Activated T-cell treated with anti-CD3 and anti-CD28 coated beads for 24 hours (primary cell): ENCODE data around the gene RTP2.
A peak's percentile ranks its signal among the peaks of the same experiment; 100 is the strongest.

Experiments
- DNase-seq: peaks from one replicate; pipeline ENCODE4 v3.0.0-alpha.2; 2020; ENCODE audit warnings: low read depth

RTP2 gene

GRCh38 chr3:187738331-187739093, 36.2 kb upstream of the RTP2 start:
- peak; percentile 66 for DNase-seq

GRCh38 chr3:187738071-187738330, 35.6 kb upstream of the RTP2 start:
- no peak for DNase-seq

GRCh38 chr3:187737368-187738070, 35.2 kb upstream of the RTP2 start:
- peak; percentile 41 for DNase-seq

- no peak for DNase-seq
Measured at GRCh38 chr3:187737006-187737367, 34.6 kb upstream of the RTP2 start.

GRCh38 chr3:187736418-187736871, 34.1 kb upstream of the RTP2 start:
- DNase-seq: no peak

- DNase-seq: no peak
Measured at GRCh38 chr3:187735837-187736236, 33.5 kb upstream of the RTP2 start.

- DNase-seq: no peak
Measured at GRCh38 chr3:187735383-187735782, 33.0 kb upstream of the RTP2 start.

- DNase-seq: no peak
Measured at GRCh38 chr3:187734841-187735240, 32.5 kb upstream of the RTP2 start.

GRCh38 chr3:187733371-187733770, 31.0 kb upstream of the RTP2 start:
- DNase-seq: no peak

- no peak for DNase-seq
Measured at GRCh38 chr3:187729598-187729997, 27.2 kb upstream of the RTP2 start.

GRCh38 chr3:187728940-187729583, 26.7 kb upstream of the RTP2 start:
- DNase-seq: no peak

GRCh38 chr3:187728248-187728647, 25.9 kb upstream of the RTP2 start:
- DNase-seq: no peak

GRCh38 chr3:187726564-187726963, 24.2 kb upstream of the RTP2 start:
- DNase-seq: no peak

GRCh38 chr3:187725653-187726370, 23.5 kb upstream of the RTP2 start:
- DNase-seq: no peak

GRCh38 chr3:187725224-187725623, 22.9 kb upstream of the RTP2 start:
- DNase-seq: no peak

GRCh38 chr3:187722206-187722612, 19.9 kb upstream of the RTP2 start:
- no peak for DNase-seq

- DNase-seq: no peak
Measured at GRCh38 chr3:187721055-187721454, 18.7 kb upstream of the RTP2 start.

GRCh38 chr3:187720337-187720670, 17.9 kb upstream of the RTP2 start:
- DNase-seq: no peak

- DNase-seq: no peak
Measured at GRCh38 chr3:187719628-187720336, 17.4 kb upstream of the RTP2 start.

- DNase-seq: no peak
Measured at GRCh38 chr3:187718802-187719201, 16.4 kb upstream of the RTP2 start.

GRCh38 chr3:187717572-187717971, 15.2 kb upstream of the RTP2 start:
- DNase-seq: no peak

GRCh38 chr3:187714404-187714979, 12.1 kb upstream of the RTP2 start:
- DNase-seq: peak; percentile 66
